TTC549 (cell line): Measurements from ENCODE around the gene SPRY1.

Experiments used
- FAIRE-seq: peaks from 2 replicates; lab custom pipeline; 2012; peaks lifted over from hg19 to GRCh38; lab: Jason Lieb, UNC

SPRY1 gene

DNA sequence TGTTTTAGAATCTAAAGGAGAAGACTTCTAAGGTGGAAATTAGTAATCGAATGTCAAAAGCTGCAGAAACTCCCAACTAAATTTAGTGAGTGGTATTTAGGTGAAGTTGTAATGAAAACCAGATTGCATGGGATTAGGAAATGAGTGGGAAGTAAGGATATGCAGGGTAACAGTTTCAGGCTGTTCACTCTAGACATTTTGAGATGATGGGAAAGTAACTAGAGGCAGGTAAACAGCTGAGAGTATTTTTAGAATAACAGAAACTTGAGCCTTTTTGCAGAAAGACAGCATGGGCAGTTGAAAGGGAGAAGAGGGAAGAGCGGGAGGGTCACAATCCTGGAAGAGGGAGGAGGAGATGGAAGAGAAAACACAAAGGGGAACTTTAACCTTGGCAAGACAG lies 12.7 kb downstream of the SPRY1 start:
- FAIRE-seq = no peak

GRCh38 chr4:123411514-123411913 lies 14.9 kb downstream of the SPRY1 start:
- FAIRE-seq = no peak

- no peak for FAIRE-seq
Measured at GRCh38 chr4:123412091-123412505, 15.5 kb downstream of the SPRY1 start.

DNA sequence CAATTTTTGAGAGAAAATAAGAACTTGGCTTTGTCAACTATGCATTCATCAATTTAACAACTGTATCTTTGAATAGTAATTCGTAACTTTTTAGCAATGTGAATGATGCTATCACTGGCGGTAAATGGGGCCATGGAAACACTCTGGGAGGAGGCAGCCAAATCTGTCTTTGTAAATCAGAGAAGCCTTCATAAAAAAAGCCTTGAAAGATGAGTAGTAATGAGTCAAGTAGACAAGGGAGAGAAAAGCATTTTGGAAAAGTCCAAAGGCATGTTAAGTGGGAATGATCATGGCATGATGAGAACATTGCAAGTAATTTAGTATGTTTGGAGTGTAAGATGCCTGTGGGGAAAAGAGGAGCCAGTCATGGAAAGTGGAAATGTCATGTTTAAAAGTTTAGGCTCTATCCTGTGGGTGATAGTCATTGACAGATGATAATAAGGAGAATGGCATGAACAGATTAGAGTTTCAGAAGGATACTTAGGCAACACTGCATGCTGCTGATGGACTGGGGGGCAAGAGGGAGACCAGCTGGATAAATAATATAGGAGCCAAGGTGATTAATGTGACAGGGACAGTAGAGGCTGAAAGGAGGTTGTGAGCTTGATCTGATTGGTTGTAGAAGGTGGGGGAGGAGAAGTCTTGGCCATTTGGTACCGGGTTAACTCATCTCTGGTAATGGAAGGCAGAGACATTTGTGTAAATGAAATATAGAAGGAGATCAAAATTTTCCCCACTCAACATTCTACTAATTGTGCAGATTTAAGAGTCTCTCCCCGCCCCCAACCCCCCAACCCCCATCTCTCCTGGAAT lies 16.3 kb downstream of the SPRY1 start:
- FAIRE-seq = peak; percentile 88

DNA sequence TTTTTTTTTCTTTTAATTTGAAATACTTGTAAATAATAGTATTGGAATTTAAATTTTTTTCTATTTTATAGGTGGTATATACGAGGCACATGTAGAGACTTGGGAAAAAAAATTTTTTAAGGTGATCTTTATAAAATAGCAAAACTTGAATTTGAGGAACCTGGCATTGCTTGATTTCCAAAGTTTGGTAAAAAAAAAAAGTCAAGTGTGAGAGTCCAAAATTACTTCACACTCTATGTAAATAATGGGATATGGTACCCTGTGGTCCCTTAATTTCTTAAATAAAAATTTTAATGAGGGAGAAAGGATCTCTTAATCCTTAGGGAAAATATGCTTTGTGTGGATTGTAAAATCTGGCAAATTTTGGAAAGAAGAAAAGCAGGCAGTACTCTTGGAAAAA lies 19.0 kb downstream of the SPRY1 start:
- FAIRE-seq = no peak

- peak; percentile 91 for FAIRE-seq
Measured at GRCh38 chr4:123415977-123416376, 19.4 kb downstream of the SPRY1 start.

DNA sequence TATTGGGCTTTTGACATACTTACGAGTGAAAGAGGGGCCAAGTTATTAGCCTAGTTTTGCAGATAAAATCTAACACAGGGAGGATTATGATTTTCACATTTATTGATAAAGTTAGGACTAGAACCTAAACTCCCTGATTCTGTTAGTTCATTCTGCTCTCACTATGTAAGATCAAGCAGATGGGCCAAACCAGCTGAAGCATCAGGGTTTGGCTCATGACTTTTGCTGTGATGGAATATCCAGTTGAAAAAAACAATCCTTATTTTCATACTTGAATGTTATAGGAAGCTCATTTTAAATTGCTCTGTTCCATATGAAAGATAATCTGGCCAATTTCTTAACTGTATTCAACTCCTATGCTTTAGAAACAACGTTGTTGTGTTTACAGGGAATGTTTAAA lies 21.2 kb downstream of the SPRY1 start:
- no peak for FAIRE-seq

- FAIRE-seq = peak; percentile 96
Measured at GRCh38 chr4:123418351-123418931, 21.8 kb downstream of the SPRY1 start.

- FAIRE-seq = no peak
Measured at GRCh38 chr4:123419885-123420755, 23.5 kb downstream of the SPRY1 start.

- no peak for FAIRE-seq
Measured at GRCh38 chr4:123421227-123421936, 24.8 kb downstream of the SPRY1 start.

- FAIRE-seq = no peak
Measured at GRCh38 chr4:123421937-123422781, 25.6 kb downstream of the SPRY1 start.

- no peak for FAIRE-seq
Measured at GRCh38 chr4:123423819-123424218, 27.2 kb downstream of the SPRY1 start.

DNA sequence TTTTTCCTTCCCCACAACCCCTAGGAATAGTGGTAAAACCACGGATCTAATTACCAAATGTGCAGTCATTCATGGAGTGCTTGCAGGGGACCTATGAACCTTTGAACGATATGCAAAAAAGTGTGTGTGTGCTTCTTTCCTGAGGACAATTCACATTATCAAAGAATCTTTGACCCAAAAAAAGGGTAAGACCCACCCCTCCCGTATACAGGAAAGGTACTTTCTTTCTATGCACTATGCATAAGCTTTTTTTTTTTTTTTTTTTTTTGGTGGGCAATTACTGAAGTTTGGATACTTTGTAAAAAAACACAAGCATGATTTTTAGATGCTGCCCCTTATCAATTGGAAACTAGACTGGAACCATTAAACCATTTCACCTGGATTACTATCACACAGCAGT lies 31.4 kb downstream of the SPRY1 start:
- no peak for FAIRE-seq

DNA sequence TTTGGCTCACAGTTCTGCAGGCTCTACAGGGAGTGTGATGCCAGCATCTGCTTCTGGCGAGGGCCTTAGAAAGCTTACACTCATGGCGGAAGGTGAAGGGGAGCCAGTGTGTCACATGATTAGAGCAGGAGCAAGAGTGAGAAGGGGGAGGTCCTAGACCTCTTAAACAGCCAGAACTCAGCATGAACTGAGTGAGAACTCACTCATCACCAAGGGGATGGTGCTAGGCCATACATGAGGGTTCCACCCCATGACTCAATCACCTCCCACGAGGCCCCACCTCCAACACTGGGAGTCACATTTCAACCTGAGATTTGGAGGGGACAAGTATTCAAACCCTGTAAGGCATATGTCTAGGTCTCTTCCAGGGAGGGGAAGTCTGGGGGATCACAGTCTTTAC lies 33.4 kb downstream of the SPRY1 start:
- FAIRE-seq = no peak

- FAIRE-seq = no peak
Measured at GRCh38 chr4:123430501-123430900, 33.9 kb downstream of the SPRY1 start.

DNA sequence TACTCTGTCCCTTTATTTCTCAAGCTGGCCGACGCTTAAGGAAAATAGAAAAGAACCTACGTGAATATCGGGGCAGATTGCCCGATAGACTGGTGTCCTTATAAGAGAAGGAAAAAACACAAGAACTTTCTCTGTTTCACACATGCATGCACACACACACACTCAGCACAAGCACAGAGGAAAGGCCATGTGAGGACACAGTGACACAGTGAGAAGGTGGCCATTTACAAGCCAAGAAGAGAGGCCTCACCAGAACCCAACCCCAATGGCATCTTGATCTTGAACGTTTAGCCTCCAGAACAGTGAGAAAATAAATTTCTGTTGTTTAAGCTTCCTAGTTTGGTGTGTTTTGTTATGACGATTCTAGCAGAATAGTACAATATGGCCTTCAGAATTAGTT lies 37.0 kb downstream of the SPRY1 start:
- FAIRE-seq = no peak

- no peak for FAIRE-seq
Measured at GRCh38 chr4:123433976-123434375, 37.4 kb downstream of the SPRY1 start.

DNA sequence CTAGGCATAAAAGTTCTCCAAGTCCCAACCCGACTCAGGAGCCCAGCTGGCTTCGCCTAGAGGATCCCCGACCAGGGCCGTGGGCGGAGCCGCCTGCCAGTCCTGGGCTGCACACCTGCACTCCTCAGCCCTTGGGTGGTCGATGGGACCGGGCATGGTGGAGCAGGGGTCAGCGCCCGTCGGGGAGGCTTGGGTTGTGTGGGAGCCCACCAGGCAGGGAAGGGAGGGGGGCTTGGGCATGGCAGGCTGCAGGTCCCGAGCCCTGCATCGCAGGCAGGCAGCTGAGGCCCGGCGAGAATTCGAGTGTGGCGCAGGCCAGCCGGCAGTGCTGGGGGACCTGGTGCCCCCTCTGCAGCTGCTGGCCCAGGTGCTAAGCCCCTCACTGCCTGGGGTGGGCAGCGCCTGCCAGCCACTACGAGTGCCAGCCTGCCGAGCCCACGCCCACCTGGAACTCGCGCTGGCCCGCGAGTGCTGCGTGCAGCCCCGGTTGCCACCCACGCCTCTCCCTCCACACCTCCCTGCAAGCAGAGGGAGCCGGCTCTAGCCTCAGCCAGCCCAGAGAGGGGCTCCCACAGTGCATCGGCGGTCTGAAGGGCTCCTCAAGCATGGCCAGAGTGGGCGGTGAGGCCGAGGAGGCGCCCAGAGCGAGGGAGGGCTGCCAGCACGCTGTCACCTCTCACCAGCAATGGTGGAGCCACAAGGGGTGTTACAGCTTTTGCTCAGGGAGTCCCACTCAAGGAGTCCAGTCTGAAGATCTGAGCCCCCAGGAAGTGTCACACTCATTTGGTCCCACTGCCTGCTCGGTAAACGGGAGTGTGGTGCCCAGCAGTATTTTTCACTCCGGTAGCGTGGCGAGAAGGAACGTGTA lies 38.9 kb downstream of the SPRY1 start:
- FAIRE-seq = no peak

GRCh38 chr4:123438031-123438430 lies 41.4 kb downstream of the SPRY1 start:
- no peak for FAIRE-seq
